AG09309 (cell line): ENCODE data around the gene LDLRAD2.
"Not testable (repeated sequence)": the region's sequence is repeated elsewhere in the genome, so short reads cannot be mapped to it uniquely, and the experiment has no call there.

Experiments used
- DNase-seq: peaks from one replicate; pipeline ENCODE4 v3.0.0-alpha.2; 2010; ENCODE audit warnings: low read depth
- H3K4me3 ChIP-seq: 2 replicates; pipeline ENCODE4 v1.5.1; 2011; ENCODE audit warnings: mild to moderate bottlenecking, low read depth, low read length, moderate library complexity; ENCODE audit not compliant: control insufficient read depth
- TF ChIP-seq, protein P1 (sequence below): IDR thresholded peaks from 2 replicates; pipeline ENCODE4 v1.5.1; 2011; ENCODE audit warnings: mild to moderate bottlenecking, low read depth, low read length, inconsistent platforms; ENCODE audit not compliant: insufficient read depth, control insufficient read depth; ENCODE audit errors: missing control alignments

The LDLRAD2 gene

DNA sequence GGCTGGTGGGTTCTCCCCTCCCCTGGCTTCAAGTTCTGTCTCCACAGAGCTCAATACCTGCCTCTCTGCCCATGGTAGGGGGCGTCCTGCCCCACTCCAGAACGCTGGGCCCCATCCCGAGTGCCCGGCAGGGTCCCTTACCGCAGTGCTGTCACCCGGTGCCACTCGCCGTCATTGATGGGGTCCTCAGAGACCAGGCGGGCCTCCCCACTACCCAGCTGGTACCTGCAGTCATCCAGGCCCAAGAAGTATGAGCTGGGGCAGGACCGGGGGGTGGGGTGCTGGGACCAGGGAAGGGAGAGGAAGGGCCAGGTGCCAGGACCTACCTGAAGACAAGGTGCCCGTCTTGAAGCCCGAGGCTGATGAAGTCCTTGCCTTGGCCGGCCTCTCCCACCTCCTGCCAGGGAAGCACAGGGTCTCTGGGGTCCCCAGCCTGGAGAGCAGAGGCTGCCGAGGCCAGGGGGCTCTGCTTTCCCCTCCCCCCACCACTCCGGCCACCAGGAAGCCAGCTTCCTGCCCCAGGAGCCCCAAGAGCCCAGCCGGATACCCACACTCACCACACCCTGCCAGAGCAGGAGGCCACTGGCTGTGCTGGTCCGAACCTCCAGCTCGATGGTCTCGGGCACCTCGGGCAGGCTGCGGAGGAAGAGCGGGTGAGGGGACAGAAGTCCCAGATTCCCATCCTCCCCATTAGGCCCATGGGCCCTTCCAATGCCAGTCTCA, 12.1 kb downstream of the LDLRAD2 start:
- no peak for DNase-seq
- no peak overlapping the region for H3K4me3 ChIP-seq
- TF ChIP-seq, protein P1, sequence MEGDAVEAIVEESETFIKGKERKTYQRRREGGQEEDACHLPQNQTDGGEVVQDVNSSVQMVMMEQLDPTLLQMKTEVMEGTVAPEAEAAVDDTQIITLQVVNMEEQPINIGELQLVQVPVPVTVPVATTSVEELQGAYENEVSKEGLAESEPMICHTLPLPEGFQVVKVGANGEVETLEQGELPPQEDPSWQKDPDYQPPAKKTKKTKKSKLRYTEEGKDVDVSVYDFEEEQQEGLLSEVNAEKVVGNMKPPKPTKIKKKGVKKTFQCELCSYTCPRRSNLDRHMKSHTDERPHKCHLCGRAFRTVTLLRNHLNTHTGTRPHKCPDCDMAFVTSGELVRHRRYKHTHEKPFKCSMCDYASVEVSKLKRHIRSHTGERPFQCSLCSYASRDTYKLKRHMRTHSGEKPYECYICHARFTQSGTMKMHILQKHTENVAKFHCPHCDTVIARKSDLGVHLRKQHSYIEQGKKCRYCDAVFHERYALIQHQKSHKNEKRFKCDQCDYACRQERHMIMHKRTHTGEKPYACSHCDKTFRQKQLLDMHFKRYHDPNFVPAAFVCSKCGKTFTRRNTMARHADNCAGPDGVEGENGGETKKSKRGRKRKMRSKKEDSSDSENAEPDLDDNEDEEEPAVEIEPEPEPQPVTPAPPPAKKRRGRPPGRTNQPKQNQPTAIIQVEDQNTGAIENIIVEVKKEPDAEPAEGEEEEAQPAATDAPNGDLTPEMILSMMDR = no peak

DNA sequence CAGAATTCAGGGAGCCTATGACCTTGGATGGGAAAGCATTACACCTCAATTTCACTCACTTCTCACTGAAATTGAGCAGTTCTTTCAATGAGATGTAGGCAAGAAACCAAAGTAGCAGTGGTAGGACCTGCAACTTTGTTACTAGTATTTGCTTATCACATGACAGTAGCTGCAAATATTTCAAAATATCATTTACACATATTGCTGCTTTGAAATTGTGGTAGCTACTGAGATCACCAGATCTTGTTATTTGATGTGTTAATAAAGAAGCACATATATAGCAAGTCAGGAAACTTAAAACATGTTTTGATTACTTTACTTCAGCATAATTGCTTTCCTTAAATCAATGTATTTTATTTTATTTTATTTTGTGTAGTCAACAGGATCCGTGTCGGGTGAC, 12.9 kb downstream of the LDLRAD2 start:
- no peak overlapping the region for H3K4me3 ChIP-seq
- DNase-seq = no peak
- TF ChIP-seq, protein P1 = no peak

DNA sequence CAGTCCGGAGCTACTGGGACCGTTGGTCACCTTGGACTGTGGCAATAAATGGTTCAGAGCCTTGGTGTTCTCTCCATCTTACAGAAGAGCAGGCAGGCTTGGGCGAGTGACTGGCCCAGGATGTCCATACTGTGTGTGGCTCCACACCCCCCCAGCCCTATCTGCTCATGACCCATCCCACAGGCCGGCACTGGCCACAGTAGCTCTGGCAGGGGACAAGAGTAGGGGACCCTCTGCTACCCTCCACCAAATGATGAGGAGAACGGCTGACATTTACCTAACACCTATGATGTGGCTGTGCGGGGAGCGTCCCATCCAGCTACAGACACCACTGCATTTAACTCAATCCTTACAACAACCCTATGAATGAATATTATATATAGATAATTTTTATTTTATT, 13.3 kb downstream of the LDLRAD2 start:
- no peak overlapping the region for H3K4me3 ChIP-seq
- TF ChIP-seq, protein P1 = no peak
- DNase-seq = no peak

DNA sequence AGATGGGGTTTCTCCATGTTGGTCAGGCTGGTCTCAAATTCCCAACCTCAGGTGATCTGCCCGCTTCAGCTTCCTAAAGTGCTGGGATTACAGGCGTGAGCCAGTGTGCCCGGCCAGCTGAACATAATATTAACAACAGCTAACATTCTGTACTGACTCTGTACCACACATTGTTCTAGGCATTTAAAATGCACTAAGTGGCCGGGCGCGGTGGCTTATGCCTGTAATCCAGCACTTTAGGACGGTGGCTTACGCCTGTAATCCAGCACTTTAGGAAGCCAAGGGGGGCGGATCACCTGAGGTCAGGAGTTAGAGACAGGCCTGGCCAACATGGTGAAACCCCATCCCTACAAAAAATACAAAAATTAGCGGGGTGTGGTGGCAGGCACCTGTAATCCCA, 14.6 kb downstream of the LDLRAD2 start:
- not testable (repeated sequence) for H3K4me3 ChIP-seq, DNase-seq

DNA sequence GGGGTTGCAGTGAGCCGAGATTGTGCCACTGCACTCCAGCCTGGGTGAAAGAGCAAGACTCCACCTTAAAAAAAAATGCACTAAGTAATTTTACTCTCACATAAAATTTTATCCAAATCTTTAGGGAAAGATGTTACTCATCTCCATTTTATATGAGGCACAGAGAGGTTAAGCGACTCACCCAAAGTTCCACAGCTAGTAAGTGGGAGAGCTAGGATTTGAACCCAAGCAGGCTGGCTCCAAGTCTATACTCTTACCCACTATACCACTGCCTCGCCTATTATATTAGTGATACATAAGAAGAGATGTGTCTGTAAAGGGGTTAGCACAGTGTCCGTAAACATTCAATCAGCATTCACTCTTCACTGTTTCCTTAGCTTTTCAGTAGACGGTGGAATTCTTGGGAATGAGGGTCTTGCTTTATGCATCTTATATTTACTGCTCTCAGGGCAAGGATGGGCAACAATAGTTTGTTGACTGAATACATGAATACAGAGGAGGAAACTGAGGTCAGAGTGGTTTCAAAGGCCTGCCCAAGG, 15.1 kb downstream of the LDLRAD2 start:
- TF ChIP-seq, protein P1 = no peak
- no peak for DNase-seq

DNA sequence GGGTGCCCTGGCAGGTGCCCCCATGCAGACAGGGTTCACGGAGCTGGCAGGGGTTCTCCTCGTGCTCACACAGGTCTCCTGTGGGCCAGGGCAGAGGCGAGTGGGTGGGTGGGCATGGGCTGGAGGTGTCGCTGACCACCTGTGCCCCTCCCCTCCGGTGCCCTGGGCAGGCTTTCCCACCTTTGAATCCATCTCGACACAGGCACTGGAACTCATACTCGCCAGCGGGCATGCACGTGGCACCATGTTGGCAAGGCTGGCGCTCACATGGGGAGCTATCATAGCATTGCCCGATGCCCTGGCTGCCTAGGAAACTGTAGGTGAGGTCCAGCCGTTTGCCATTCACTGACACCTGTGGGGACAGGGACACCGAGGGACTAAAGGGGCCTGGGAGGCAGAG, 16.0 kb downstream of the LDLRAD2 start:
- H3K4me3 ChIP-seq = no peak overlapping the region

More for the DNA sequence above, 15.1 kb downstream of the LDLRAD2 start:
- no peak overlapping the region for H3K4me3 ChIP-seq

More for the DNA sequence above, 16.0 kb downstream of the LDLRAD2 start:
- DNase-seq = no peak
- TF ChIP-seq, protein P1 = no peak
